Esophagus squamous epithelium (tissue), 5 donors: ENCODE results near the gene IMPG1. TPM values are rescaled to one million over a fixed set of nuclear protein-coding genes. Genes with fewer than 3 reads are reported as not detected.

Source experiments
- DNase-seq: peaks from one replicate; lab custom pipeline; 2025; lab: John Stamatoyannopoulos, UW
- H3K27ac ChIP-seq, 4 donors: fragments of 200-600 bp; sonication (generic); one replicate each; pipeline ENCODE4 v1.5.1; 2016 to 2019; ENCODE audit warnings: mild to moderate bottlenecking in 1 of 4
- H3K27me3 ChIP-seq, 4 donors: fragments of 200-600 bp; sonication (generic); 1 replicate in 3 of 4; 2 replicates in 1 of 4; pipeline versions ENCODE4 v1.5.1 to v1.6.0; 2017 to 2021; ENCODE audit warnings: antibody characterized with exemption in 1 of 4
- H3K36me3 ChIP-seq, 3 donors: fragments of 200-600 bp; sonication (generic); one replicate each; pipeline ENCODE4 v1.5.1; 2016 to 2019
- H3K4me1 ChIP-seq, 3 donors: fragments of 200-600 bp; sonication (generic); one replicate each; pipeline ENCODE4 v1.5.1; 2017 to 2019
- H3K4me3 ChIP-seq, 4 donors: fragments of 200-600 bp; sonication (generic); 1 replicate in 3 of 4; 2 replicates in 1 of 4; pipeline ENCODE4 v1.5.1; 2016 to 2019; ENCODE audit warnings: mild to moderate bottlenecking in 2 of 4, moderate library complexity in 1 of 4
- H3K9me3 ChIP-seq, 3 donors: fragments of 200-600 bp; sonication (generic); one replicate each; pipeline ENCODE4 v1.5.1; 2016 to 2019
- CTCF ChIP-seq, 6 experiments: fragments of 450-650 bp in 4 of 6; fragments of 200-600 bp in 2 of 6; sonication (generic) in 2 of 6; IDR thresholded peaks; one replicate each; pipeline ENCODE4 v1.5.1; 2016 to 2019; ENCODE audit warnings: antibody characterized with exemption in 6 of 6, mild to moderate bottlenecking in 4 of 6, moderate library complexity in 4 of 6
- POLR2A ChIP-seq, 4 donors: fragments of 450-650 bp; IDR thresholded peaks; one replicate each; pipeline ENCODE4 v1.6.1; 2017; ENCODE audit warnings: antibody characterized with exemption in 4 of 4, mild to moderate bottlenecking in 4 of 4, moderate library complexity in 3 of 4
- WGBS, 2 donors: methylation state at CpG; one replicate each; pipeline ENCODE4 v1.1.5; 2018; 5-methylcytosine and 5-hydroxymethylcytosine counted together
- intact Hi-C: fragments of 100-400 bp; cut with DNase I; formaldehyde crosslinking; loops from one replicate; pipeline ENCODE4 v1.15.0; 2022
- total RNA-seq, 4 donors: library from RNA; depleted of rRNA; stranded (reverse); fragments of >200 nt; gene quantifications; one replicate each; pipeline ENCODE4 v1.1.0, GENCODE V29; 2016
- donor health status: DM: yes; HTN: yes; CAD: no.

The IMPG1 gene
- total RNA-seq, 4 donors from 2014 or later: 0.13 TPM; not detected in 3

DNA sequence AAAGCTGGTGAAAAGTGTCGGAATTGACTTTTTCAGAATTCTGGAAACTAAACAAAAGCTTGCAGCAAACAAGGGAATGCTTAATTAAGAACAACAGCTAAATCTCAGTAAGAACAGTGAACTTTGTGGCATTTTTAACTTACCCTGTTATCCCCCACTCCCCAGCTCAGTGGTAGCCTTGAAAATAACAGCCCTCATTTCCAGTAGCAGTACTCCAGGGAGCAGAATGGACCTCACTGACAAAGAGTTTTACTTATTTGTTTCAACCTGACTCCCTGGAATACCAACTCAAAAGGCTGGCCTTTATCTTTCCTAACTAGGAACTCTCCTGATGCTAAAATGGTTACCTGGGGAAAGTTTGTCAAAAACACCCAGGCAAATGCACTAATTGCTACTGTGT, 108.9 kb downstream of the IMPG1 start:
- H3K27ac ChIP-seq: no peak overlapping the region
- no peaks in the 10 kb centered on the region for H3K36me3 ChIP-seq
- intact Hi-C loops: no loop called here
- no peaks in the 10 kb centered on the region for H3K4me1 ChIP-seq
- no peaks in the 10 kb centered on the region for H3K27me3 ChIP-seq
- H3K4me3 ChIP-seq: no peak overlapping the region
- WGBS, 2 donors: 76 to 79% methylated on average over 1 of the region's 1 CpG
- no peaks in the 10 kb centered on the region for H3K9me3 ChIP-seq
- TF ChIP-seq POLR2A (IDR thresholded peaks at IDR 0.05): no peak
- no peak for TF ChIP-seq CTCF (IDR thresholded peaks at IDR 0.05)
- no peak for DNase-seq

- H3K36me3 ChIP-seq: no peaks in the 10 kb centered on the region
- WGBS, 2 donors: 37 to 40% methylated on average over 3 of the region's 3 CpGs
- no peak for DNase-seq
- no peak overlapping the region for H3K4me3 ChIP-seq
- H3K9me3 ChIP-seq: no peaks in the 10 kb centered on the region
- H3K27ac ChIP-seq: peak overlapping the region in 1 of 4 donors; percentile 26
- peaks cover 0 to 4% (median 0%) of the 10 kb centered on the region in 4 donors for H3K27me3 ChIP-seq
- TF ChIP-seq POLR2A (IDR thresholded peaks at IDR 0.05) (no peak), CTCF (IDR thresholded peaks at IDR 0.05) (no peak)
- intact Hi-C loops: no loop called here
- peaks cover 0 to 9% (median 0%) of the 10 kb centered on the region in 3 donors for H3K4me1 ChIP-seq
Observed at GRCh38 chr6:75952128-75952527, 120.3 kb downstream of the IMPG1 start.

- peaks cover 0 to 9% (median 0%) of the 10 kb centered on the region in 3 donors for H3K4me1 ChIP-seq
- no peaks in the 10 kb centered on the region for H3K9me3 ChIP-seq
- peaks cover 0 to 12% (median 0%) of the 10 kb centered on the region in 4 donors for H3K27me3 ChIP-seq
- no peak overlapping the region for H3K27ac ChIP-seq
- no peaks in the 10 kb centered on the region for H3K36me3 ChIP-seq
- DNase-seq: no peak
- no peak overlapping the region for H3K4me3 ChIP-seq
- no peak for TF ChIP-seq POLR2A (IDR thresholded peaks at IDR 0.05)
- TF ChIP-seq CTCF (IDR thresholded peaks at IDR 0.05): no peak
- 59 to 86% methylated on average over 5 of the region's 5 CpGs for WGBS, 2 donors
- intact Hi-C loops: no loop called here
Observed at GRCh38 chr6:75947935-75948334, 124.5 kb downstream of the IMPG1 start.

GRCh38 chr6:75946146-75946831, 126.2 kb downstream of the IMPG1 start:
- Histone ChIP-seq H3K4me1 (no peaks in the 10 kb centered on the region), H3K27ac (no peak overlapping the region), H3K27me3 (peaks cover 0 to 12% (median 0%) of the 10 kb centered on the region in 4 donors), H3K9me3 (no peaks in the 10 kb centered on the region), H3K36me3 (no peaks in the 10 kb centered on the region), H3K4me3 (no peak overlapping the region)
- TF ChIP-seq POLR2A (IDR thresholded peaks at IDR 0.05): no peak
- TF ChIP-seq CTCF (IDR thresholded peaks at IDR 0.05): no peak
- no peak for DNase-seq
- whole genome bisulfite sequencing, 2 donors: 31 to 34% methylated on average over 4 of the region's 4 CpGs
- intact Hi-C loops: no loop called here

- DNase-seq: no peak
- no peaks in the 10 kb centered on the region for H3K9me3 ChIP-seq
- no peak overlapping the region for H3K27ac ChIP-seq
- no peaks in the 10 kb centered on the region for H3K36me3 ChIP-seq
- no peaks in the 10 kb centered on the region for H3K4me1 ChIP-seq
- intact Hi-C loops: no loop called here
- H3K4me3 ChIP-seq: no peak overlapping the region
- WGBS, 2 donors: 53 to 56% methylated on average over 2 of the region's 2 CpGs
- TF ChIP-seq CTCF (IDR thresholded peaks at IDR 0.05): no peak
- no peak for TF ChIP-seq POLR2A (IDR thresholded peaks at IDR 0.05)
- peaks cover 0 to 8% (median 0%) of the 10 kb centered on the region in 4 donors for H3K27me3 ChIP-seq
Observed at GRCh38 chr6:75943381-75943780, 129.1 kb downstream of the IMPG1 start.
